ENCODE measurements around the gene KLHL35. TPM values are rescaled to one million over a fixed set of nuclear protein-coding genes. Genes with fewer than 3 reads are reported as not detected.

The KLHL35 gene
- total and polyA plus RNA-seq, 2 experiments from 2014 or later, result 0.10 to 0.28 TPM

- H3K27ac Mint-ChIP-seq, result peak overlapping the region; percentile 99
- Histone ChIP-seq H3K9me2 (ENCODE audit: insufficient read depth) (no peaks in the 10 kb centered on the region), H3K36me3 (ENCODE audit: insufficient read depth) (peaks cover 75% of the 10 kb centered on the region), H3F3A (replicated peaks; ENCODE audit: low read depth) (peaks cover 62% of the 10 kb centered on the region), H3K4me1 (ENCODE audit: insufficient read depth) (peaks cover 29% of the 10 kb centered on the region), H3K27me3 (ENCODE audit: insufficient read depth) (no peaks in the 10 kb centered on the region), H3K4me2 (no peak overlapping the region), H3K79me2 (replicated peaks; ENCODE audit: insufficient read depth) (peaks cover 75% of the 10 kb centered on the region), H2AFZ (no peak overlapping the region), H3K27ac (ENCODE audit: low read depth) (peak overlapping the region; percentile 75; the same call in 1 of the 2 replicates), H3K4me3 (no peak overlapping the region), H4K20me1 (replicated peaks; ENCODE audit: insufficient read depth) (peaks cover 68% of the 10 kb centered on the region)
- H3K4me1 Mint-ChIP-seq, result peaks cover 43% of the 10 kb centered on the region
- TF ChIP-seq REST (IDR thresholded peaks at IDR 0.05; ENCODE audit: unreplicated experiment) (no peak), ZNF331 (CRISPR knock-in tag; IDR thresholded peaks at IDR 0.05; ENCODE audit: low read depth) (no peak), STAT1 (IDR thresholded peaks at IDR 0.05; ENCODE audit: unreplicated experiment) (no peak), EZH2 (IDR thresholded peaks at IDR 0.05; ENCODE audit: low read depth, unreplicated experiment) (no peak), EZH2phosphoT487 (IDR thresholded peaks at IDR 0.05; ENCODE audit: unreplicated experiment) (no peak), POLR2AphosphoS5 (IDR thresholded peaks at IDR 0.05; ENCODE audit: low read depth) (no peak), CREB1 (CRISPR knock-in tag; IDR thresholded peaks at IDR 0.05; ENCODE audit: low read depth) (no peak), ZNF114 (CRISPR knock-in tag; IDR thresholded peaks at IDR 0.05) (no peak), JUNB (IDR thresholded peaks at IDR 0.05; ENCODE audit: unreplicated experiment) (no peak), ZNF462 (CRISPR knock-in tag; IDR thresholded peaks at IDR 0.05) (no peak), CTCF (conservative IDR thresholded peaks at IDR 0.05; ENCODE audit: low read depth in 2 of 2) (no peak), ETS1 (IDR thresholded peaks at IDR 0.05) (no peak), NANOG (IDR thresholded peaks at IDR 0.05; ENCODE audit: borderline replicate concordance) (no peak)
- peaks cover 17% of the 10 kb centered on the region for H3K27me3 Mint-ChIP-seq (ENCODE audit: insufficient read depth, low read depth, poor library complexity)
- H3K4me3 Mint-ChIP-seq, result peak overlapping the region; percentile 39; the same call in 1 of the 3 replicates
- H3K9me3 Mint-ChIP-seq, result peaks cover 5% of the 10 kb centered on the region; the same call in 2 of the 3 replicates
- DNase-seq (ENCODE audit: low spot score) (no peak), ATAC-seq (no peak)
- peaks cover 98% of the 10 kb centered on the region for H3K36me3 Mint-ChIP-seq (ENCODE audit: low read depth)
Measured at GRCh38 chr11:75403983-75404658, 28.9 kb downstream of the KLHL35 start.

Measured in GM23338 (cell line).